GM12878 (cell line): ENCODE measurements around the gene HEMK1.

Experiments
- TF ChIP-seq, protein P1 (sequence below), 3 experiments: IDR thresholded peaks in 2 of 3; conservative IDR thresholded peaks in 1 of 3; 2 replicates each; pipeline ENCODE4 v1.5.1; 2011; ENCODE audit warnings: low read depth in 3 of 3, low read length in 3 of 3, mild to moderate bottlenecking in 3 of 3, control low read depth in 2 of 3, moderate library complexity in 2 of 3, inconsistent platforms in 1 of 3, mixed read lengths in 1 of 3; ENCODE audit not compliant: control insufficient read depth in 2 of 3, insufficient read depth in 1 of 3; ENCODE audit errors: extremely low read depth in 1 of 3
- TF ChIP-seq, protein P2 (sequence below): IDR thresholded peaks from 2 replicates; pipeline ENCODE4 v1.6.1; 2012; ENCODE audit warnings: low read depth, low read length, improper control_type of control experiment

DNA sequence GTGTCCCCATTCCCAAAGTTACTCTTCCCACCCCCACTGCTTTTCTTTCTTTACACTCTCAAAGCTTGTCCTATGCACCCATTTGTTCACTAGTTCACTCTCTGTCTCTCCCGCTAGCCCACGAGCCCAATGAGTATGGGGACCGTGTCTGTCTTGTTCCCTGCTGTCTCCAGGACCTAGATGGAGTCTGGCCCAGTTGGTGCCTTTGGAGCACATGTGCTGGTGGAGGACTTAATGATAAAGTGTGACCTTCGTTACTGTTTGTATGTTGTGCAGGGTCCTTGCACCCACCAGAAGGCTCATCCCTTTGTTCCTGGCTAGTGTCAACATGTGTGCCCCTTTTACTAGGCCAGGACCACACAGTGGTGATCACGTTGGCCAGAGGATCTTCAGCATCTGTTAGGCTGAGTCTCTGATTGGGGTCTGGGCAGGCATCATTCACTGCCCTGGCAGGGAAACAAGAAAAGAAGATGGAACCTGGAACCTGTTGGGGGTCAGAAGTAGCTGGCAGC lies 34.8 kb downstream of the HEMK1 start:
- TF ChIP-seq, protein P1, sequence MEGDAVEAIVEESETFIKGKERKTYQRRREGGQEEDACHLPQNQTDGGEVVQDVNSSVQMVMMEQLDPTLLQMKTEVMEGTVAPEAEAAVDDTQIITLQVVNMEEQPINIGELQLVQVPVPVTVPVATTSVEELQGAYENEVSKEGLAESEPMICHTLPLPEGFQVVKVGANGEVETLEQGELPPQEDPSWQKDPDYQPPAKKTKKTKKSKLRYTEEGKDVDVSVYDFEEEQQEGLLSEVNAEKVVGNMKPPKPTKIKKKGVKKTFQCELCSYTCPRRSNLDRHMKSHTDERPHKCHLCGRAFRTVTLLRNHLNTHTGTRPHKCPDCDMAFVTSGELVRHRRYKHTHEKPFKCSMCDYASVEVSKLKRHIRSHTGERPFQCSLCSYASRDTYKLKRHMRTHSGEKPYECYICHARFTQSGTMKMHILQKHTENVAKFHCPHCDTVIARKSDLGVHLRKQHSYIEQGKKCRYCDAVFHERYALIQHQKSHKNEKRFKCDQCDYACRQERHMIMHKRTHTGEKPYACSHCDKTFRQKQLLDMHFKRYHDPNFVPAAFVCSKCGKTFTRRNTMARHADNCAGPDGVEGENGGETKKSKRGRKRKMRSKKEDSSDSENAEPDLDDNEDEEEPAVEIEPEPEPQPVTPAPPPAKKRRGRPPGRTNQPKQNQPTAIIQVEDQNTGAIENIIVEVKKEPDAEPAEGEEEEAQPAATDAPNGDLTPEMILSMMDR (IDR thresholded peaks at IDR 0.05 in 2 of 3, conservative IDR thresholded peaks at IDR 0.05 in 1 of 3; ENCODE audit: control insufficient read depth in 2 of 3, extremely low read depth in 1 of 3, insufficient read depth in 1 of 3, low read depth in 3 of 3, low read length in 3 of 3) = no peak
- TF ChIP-seq, protein P2, sequence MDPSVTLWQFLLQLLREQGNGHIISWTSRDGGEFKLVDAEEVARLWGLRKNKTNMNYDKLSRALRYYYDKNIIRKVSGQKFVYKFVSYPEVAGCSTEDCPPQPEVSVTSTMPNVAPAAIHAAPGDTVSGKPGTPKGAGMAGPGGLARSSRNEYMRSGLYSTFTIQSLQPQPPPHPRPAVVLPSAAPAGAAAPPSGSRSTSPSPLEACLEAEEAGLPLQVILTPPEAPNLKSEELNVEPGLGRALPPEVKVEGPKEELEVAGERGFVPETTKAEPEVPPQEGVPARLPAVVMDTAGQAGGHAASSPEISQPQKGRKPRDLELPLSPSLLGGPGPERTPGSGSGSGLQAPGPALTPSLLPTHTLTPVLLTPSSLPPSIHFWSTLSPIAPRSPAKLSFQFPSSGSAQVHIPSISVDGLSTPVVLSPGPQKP = no peak
